HG03521 (cell line): ENCODE results near the gene COMMD3.
"Not testable (repeated sequence)": the region's sequence is repeated elsewhere in the genome, so short reads cannot be mapped to it uniquely, and the experiment has no call there.

Experiments
- ATAC-seq: cut with Tn5 transposase; IDR thresholded peaks from one replicate; pipeline ENCODE4 v1.9.1; 2021; ENCODE audit warnings: mild to moderate bottlenecking, moderate library complexity; ENCODE audit not compliant: unreplicated experiment

COMMD3 gene

DNA sequence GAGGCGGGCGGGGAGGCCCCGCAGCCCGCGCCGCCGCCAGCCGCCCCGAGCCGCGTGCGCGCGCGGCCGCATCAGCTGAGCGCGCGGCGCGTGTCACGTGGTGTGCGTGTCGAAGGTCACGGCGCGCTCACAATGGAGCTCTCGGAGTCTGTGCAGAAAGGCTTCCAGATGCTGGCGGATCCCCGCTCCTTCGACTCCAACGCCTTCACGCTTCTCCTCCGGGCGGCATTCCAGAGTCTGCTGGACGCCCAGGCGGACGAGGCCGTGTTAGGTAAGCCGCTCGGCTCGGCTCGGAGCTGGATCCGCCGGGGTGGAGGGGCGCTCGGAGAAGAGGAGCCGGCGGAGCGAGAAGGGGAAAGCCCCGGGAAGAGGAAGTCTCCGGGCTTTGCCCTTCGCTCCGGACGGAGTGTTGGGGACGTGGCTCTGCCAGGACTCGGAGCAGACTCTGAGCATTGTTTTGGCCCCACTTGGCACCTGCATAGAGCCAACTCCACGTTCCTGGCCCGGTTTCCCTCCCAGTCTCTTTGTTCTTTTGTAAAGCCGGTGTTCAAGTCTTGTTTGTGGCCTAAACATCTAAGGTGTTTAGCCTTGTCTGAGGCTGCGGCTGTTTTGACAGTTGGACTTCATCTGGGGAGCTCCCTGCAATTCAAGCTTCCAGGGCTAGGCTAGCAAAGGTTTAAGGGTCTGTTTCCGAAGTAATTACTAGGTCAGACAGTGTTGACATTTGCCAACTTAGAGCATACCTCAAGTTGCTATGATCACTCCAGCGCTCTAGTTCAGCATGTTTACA lies at the start of gene COMMD3:
Gene COMMD3 (plus strand): TSS at position 103 of the 790 bp plus-strand sequence. CDS start 30 bp downstream, at position 133.
- peak; percentile 57 for ATAC-seq

DNA sequence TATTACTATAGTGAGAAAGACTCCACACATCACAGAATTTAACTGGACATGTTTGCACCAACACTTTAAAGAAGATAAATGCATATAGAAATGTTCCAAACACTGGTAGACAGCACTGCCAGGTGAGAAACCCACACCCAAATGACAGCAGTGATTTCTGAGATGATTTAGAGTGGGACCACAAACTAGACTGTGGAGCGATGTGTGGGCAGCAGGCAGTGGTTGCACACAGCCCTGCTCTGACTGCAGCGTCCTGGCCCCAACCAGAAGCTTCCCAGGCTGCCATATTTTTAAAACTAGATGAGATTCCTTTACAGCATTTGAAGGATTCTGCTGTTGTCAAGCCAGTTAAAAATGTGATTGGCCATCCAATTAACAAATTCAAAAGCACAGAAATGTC lies 47.7 kb upstream of the COMMD3 start:
- ATAC-seq: no peak

DNA sequence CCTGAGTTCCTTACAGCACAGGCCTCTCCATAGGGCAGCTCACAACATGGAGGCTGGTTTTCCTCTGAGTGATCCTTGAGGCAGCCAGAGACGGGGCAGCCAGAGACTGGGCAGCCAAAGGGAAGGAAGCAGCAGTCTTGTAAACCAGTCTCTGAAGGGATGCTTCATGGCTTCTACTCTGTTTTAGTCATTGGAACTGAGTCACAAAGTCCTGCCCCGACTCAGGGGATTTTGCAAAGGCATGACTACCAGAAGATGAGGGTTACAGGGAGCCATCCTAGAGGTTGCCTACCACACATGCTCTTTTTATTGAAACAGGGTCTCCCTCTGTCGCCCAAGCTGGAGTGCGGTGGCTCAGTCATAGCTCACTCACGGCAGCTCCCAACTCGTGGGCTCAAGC lies 44.4 kb upstream of the COMMD3 start:
- no peak for ATAC-seq

DNA sequence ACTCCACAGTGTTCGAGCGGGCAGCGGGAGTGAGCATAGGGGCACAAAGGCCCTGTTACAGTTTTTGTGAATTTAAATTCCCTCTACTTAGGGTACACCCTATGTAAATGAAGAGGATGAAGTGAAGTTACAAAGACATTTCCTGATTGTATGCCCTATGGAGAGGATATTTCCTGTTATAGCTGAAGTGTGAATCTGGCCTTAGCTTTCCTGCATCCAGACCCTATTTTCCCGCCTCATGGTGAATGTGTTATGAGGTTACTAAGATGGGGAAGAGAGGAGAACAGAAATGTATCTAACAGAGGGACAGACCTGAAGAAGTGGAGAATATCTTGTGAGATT lies 37.8 kb upstream of the COMMD3 start:
- ATAC-seq: no peak

DNA sequence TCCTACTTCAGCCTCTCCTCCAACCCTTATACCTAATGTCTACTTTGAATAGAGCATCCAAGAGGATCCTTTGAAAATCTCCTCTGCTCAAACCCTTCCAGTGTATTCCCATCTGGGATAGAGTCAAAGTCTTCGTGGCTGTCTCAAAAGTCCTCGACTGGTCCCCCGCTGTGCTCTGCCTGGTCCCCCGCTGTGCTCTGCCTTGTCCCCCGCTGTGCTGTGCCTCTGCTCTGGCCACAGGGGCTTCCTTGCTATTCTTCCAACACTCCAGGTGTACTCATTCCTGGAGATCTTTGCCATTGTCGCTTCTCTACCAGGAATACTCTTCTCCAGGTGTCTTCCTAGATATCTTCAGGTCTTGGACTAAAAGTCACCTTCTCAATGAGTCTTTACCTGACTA lies 36.1 kb upstream of the COMMD3 start:
- no peak for ATAC-seq

DNA sequence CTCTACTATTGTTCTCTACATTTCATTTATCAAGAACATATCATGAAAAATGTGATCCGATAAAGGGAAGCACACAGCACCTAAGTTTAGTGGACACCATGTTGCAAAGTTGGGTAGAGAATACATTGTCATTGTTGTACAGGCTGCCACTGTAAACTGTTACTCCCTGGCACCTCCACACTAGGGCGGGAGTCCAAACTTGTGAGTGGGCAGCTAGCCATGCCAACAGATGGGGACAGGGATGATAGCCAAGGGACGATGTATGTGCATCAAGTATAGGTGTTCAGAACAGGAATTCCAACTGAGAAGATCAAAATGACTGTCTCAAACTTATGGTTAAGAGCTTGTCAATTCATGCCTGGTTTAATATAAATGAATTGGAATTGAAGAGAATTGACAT lies 31.1 kb upstream of the COMMD3 start:
- no peak for ATAC-seq

DNA sequence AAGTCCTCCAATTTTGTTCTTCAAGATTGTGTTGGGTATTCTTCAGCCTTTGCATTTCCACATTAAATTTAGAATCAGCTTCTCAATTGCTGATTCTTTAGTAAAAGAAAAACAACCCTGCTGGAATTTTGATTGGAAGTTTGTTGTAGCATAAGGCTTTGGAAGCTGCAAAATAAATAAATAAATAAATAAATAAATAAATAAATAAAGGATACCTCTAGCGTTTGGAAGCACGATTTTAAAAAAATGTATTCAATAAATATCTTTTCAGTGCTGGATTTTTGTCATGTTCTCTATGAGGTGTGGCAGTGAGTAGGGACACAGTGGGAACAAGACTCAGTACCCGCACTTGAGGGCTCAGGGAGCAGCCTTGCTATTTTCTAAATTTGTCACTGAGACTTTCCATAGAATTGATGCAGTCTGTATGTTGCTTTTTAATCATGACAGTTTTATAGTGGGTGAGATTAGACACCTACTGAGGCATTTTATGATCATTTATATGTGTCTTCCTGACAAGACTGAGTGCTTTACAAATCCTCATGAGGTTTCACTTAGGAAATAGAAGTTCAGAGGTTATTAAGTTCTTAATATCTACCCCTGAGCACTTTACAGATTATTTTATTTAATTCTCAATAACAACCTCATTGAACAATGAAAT lies 22.3 kb upstream of the COMMD3 start:
- ATAC-seq: no peak

DNA sequence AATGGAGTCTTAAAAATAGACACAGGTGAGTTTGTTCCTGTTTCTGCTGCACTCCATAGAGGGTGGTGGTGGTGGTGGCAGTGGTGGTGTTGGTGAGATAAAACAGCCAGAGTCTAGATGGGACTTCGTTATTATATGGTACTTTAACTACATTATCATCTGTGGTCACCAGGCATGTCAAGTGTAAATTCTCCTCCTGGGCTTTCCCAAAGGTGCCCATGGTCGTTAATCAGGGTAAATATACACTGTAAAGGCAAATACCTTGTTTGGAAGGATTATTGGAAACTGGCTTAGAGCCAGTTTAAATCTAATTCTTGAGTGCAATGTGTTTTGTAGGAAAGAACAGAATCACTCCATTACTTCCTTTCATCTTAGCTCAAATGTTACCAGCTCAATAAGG lies 21.5 kb upstream of the COMMD3 start:
- no peak for ATAC-seq

DNA sequence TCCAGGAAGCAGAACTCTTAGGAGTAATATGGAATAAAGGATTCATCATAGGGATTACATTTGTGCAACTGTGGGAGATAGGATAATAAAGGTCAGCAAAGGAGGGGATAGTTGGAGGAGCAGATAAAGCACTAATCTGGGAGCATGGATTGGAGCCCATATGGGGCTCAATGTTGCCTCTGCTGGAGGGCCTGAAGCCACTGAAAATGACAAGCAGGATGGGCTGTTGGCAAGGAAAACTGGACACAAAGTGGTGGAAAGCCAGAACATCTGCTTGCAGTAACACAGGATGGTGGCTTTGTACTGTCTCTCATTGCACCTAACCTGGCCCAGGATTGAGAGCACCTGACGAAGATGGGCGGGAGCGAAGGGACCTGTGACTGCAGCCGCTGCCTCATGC lies 15.0 kb upstream of the COMMD3 start:
- ATAC-seq: no peak

DNA sequence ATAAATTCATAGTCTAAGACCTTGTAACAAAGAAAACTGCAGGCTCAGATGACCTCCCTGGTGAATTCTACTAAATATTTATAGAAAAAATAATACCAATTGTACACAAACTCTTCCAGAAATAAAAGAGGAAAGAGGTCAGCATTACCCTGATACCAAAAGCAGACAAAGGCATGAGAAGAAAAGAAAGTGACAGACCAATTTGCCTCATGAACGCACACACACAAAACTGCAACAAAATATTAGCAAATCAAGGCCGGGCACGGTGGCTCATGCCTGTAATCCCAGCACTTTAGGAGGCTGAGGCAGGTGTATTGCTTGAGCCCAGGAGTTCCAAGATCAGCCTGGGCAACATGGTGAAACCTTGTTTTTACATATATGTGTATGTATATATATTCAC lies 12.7 kb upstream of the COMMD3 start:
- no peak for ATAC-seq

DNA sequence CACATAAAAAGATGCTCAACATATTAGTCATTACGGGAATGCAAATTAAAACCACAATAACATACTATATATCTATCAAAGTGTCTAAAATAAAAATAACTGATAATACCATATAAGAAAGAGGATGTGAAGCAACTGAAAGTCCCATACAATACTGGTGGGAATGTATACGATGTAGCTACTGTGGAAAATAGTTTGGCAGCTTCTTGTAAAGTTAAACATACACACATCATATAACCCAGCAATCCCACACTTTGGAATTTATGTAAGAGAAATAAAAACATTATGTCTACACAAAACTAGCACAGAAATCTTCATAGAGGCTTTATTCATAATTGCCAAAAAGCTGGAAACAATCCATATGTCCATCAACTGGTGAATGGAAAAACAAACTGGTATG lies 10.5 kb upstream of the COMMD3 start:
- ATAC-seq: no peak

DNA sequence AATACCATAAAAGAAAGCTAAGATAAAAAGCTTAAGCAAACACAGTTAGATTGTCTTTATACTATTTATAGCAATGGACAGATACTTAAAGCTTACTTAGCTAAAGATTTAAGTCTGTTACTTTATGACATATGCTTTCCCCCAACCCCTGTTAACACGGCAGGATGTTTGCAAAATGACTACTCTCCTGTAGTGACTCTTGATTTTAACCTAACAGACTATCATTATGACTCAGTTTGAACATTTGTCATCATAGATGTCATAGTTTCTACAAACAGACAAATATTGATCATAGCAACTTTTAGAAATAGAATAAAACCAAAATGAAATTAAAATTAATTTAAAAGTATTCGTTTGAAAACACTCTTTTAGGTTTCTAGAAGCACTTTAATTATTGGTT lies 7.8 kb upstream of the COMMD3 start:
- peak; percentile 95 for ATAC-seq

DNA sequence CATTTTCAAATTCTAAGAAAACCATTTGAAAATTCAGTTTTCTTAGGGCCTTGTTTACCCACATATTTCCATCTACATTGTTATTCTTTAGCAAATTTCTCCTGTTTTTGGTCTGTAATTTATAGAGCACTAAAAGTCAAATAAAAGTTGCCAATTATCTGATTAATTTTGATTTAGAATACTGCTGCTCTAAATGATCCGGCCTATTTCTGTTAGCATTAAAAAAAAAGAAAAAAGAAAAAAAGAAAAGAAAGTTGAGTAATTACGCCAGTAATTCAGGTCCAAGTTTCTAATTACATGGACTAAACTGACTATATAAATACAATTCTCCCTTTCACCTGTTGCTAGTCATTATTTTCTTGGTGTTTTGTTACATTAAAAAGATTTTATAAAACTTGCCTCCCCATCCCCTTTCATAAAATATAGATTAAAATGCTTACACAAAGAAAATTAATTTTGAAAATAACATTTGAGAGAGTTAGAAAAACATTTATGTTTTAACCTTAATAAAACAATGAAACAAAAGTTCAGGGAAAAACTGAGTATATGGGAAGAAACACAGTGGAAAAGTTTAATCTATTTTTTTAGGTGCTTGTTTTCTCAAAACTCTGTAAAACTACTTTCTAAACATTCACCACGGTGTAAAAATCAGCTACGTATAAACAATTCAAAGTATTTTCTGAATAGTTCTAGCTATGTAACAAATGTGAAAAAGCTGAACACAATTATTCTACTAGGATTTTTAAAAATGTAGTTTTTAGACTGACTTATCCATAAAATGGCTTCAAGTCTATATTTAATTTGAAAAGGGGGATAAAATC lies 6.8 kb upstream of the COMMD3 start:
- no peak for ATAC-seq

DNA sequence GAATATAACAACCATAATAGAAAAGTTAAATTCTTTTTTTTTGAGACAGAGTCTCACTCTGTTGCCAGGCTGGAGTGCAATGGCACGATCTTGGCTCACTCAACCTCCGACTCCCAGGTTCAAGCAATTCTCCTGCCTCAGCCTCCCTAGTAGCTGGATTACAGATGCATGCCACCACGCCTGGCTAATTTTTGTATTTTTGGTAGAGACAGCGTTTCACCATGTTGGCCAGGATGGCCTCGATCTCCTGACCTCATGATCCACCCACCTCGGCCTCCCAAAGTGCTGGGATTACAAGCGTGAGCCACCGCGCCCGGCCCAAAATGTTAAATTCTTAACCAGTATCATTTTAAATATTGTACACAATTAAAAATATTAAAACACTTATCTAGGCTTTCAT lies 6.2 kb upstream of the COMMD3 start:
- not testable (repeated sequence) for ATAC-seq

DNA sequence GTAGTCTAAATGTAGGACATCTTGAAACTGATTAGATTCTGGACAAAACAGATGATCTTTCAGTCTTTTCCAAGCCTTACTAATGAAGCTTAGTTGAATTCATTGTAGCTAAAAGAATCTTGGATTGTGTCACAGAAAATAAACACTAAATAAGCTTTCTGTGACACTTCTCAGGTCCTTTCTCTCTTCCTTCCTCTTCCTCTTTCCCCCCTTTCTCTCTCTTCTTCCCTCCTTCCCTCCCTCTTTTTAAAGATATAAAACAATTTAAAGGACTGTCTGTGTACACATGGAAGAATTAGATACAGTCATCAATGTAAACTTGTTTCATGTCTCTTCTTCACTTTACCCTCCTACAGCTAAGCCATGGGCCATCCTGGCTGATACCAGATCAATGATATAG lies 5.3 kb upstream of the COMMD3 start:
- ATAC-seq: no peak

DNA sequence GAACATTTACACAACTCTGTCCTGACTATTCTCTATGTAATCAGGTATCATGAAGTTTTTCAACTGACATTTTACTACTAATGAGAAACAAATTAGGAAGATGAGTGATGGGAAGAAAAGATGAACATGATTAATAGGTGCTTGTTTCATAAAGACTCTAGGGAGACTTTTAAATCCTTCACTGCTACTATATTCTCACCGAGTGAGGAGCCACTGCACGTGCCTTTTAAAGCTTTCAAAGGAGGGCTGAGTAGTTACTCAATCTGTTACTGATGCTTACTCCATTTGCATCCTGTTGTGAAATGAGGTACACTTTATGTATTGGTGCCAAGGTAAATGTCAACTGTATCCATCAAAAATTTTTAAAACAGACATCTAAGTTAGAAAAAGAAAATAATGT lies 1.3 kb upstream of the COMMD3 start:
- no peak for ATAC-seq

DNA sequence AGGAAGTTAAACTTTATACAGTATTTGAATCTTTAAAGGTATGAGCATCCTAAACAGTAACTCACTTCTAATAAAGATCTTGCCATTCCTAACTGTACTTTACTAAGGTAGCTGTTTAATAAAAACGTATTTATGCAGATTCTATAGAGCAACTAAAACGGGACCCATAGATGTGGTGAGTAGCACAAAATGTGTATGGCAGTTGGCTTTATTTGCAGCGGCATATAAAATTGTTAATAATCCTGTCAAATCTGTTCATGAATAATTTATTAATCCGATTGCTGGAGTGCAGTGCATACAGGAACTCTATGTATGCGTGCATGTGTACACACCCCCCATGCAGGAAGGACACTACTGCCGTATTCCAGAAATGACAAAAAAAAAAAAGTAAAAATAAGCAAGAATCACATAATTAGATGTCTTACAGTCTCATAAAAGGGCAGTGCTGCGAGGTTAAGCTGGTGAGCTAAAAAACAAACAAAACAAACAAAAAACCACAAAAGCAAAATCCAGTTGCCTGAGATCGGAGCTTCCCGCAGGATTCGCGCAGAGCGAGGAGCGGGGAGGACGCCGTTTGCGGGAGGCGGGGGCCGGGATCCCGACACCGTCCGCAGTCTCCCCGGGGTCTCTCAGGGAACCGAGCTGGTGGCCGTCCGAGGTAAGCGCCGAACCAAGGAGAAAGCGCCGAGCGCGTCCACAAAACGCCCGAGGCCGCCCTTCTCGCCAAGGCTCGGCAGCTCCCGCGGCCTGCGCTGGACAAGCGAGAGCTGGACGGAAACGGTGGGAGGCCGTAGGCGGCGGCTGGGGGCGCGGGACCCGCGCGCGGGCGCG lies 518 bp upstream of the COMMD3 start:
- peak; percentile 30 for ATAC-seq

DNA sequence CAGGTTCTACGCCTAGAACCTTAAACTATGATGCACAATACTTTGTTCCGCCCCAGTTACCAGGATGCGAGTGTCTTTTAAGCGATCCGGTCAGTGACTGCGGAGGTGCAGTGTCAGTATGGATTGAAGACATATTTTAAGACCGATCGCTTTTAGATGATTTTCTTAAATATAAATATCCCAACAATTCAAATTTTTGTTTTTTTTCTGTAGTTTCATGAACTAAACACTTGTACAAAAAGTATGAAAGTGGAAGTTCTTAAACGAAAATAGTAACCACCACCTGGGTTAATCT lies 835 bp downstream of the COMMD3 start:
- peak; percentile 20 for ATAC-seq

DNA sequence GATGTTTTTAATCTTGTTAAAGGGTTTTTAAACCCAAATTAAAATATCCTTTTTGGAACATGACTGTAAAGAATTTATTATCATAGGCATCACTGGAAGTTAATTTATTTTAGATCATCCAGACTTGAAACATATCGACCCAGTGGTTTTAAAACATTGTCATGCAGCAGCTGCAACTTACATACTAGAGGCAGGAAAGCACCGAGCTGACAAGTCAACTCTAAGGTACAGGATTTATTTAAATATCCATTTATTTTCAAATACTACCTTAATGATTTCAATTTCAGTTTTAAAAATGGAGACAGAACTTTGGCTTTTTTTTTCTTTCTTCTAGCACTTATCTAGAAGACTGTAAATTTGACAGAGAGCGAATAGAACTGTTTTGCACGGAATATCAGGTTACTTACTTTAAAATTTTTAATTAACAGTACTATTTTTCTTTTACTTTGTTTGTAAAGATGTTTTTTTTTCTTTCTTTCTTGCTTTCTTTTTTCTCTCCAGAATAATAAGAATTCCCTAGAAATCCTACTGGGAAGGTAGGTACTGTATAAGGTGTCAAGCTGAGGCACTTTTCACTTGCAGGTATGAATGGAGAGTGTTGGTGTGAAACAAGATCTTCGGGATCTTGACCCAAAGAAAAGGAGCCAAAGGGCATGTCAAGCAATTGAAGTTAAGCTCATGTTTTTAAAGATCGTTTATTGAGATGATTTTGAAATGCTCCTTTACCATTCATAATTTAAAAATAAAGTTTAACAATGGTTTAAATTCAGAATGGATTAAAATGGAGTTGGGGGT lies 1.8 kb downstream of the COMMD3 start:
- ATAC-seq: no peak

DNA sequence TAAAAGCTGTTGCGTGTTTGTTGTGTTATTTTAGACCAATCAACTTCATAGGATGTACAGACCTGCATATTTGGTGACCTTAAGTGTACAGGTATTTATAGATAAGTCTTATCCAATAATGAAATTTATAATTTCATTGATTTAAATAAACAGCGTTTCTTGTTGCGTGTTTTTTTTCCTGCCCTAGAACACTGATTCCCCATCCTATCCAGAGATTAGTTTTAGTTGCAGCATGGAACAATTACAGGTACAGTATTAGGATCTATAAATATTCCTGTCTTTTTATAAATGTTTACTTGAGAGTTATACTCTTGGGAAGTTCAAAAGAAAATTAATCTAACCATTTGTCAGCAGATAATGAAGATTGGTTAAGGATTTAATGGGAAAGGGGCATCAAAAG lies 2.6 kb downstream of the COMMD3 start:
- ATAC-seq: no peak
